Breast epithelium (tissue), 4 donors: ENCODE data around the gene GIPR. TPM values are rescaled to one million over a fixed set of nuclear protein-coding genes. Genes with fewer than 3 reads are reported as not detected.

Source experiments
- DNase-seq, 2 donors: peaks; one replicate each; pipeline ENCODE4 v3.0.0-alpha.2; 2019; ENCODE audit warnings: low spot score in 2 of 2
- H3K27ac ChIP-seq, 2 donors: fragments of 200-600 bp; sonication (generic) in 1 of 2; one replicate each; pipeline ENCODE4 v1.5.1; 2016 to 2019; ENCODE audit warnings: mild to moderate bottlenecking in 1 of 2
- H3K27me3 ChIP-seq, 2 donors: fragments of 200-600 bp; sonication (generic) in 1 of 2; one replicate each; pipeline versions ENCODE4 v1.5.1 to v1.6.0; 2017 to 2019; ENCODE audit warnings: control low read depth in 1 of 2, mild to moderate bottlenecking in 1 of 2
- H3K36me3 ChIP-seq: fragments of 200-600 bp; one replicate; pipeline ENCODE4 v1.5.1; 2019
- H3K4me1 ChIP-seq, 2 donors: fragments of 200-600 bp; sonication (generic); one replicate each; pipeline ENCODE4 v1.5.1; 2016 to 2019; ENCODE audit warnings: control low read depth in 1 of 2
- H3K4me3 ChIP-seq, 3 donors: fragments of 200-600 bp; sonication (generic); 1 replicate in 2 of 3; 2 replicates in 1 of 3; pipeline ENCODE4 v1.5.1; 2016 to 2019; ENCODE audit warnings: mild to moderate bottlenecking in 3 of 3, moderate library complexity in 2 of 3
- H3K9me3 ChIP-seq, 2 donors: fragments of 200-600 bp; sonication (generic) in 1 of 2; one replicate each; pipeline ENCODE4 v1.5.1; 2016 to 2019; ENCODE audit warnings: control low read depth in 1 of 2
- POLR2A ChIP-seq: fragments of 450-650 bp; IDR thresholded peaks from one replicate; pipeline ENCODE4 v1.6.1; 2016; ENCODE audit warnings: antibody characterized with exemption, mild to moderate bottlenecking, moderate library complexity
- POLR2AphosphoS5 ChIP-seq, 3 donors: sonication (generic); formaldehyde crosslinking; IDR thresholded peaks; one replicate each; pipeline ENCODE4 v1.6.1; 2017; ENCODE audit warnings: antibody characterized with exemption in 3 of 3
- intact Hi-C: fragments of 100-400 bp; cut with DNase I; formaldehyde crosslinking; loops from one replicate; pipeline ENCODE4 v1.15.1; 2023; ENCODE audit warnings: low total_unique reads
- total RNA-seq, 3 donors: library from RNA; depleted of rRNA; stranded (reverse); fragments of >200 nt; gene quantifications; one replicate each; pipeline ENCODE4 v1.1.0, GENCODE V29; 2016
- TF ChIP-seq, protein P1 (sequence below), 3 donors: fragments of 450-650 bp; IDR thresholded peaks; one replicate each; pipeline ENCODE4 v1.5.1; 2016 to 2017; ENCODE audit warnings: antibody characterized with exemption in 3 of 3, mild to moderate bottlenecking in 3 of 3, moderate library complexity in 3 of 3

GIPR gene
- total RNA-seq, 3 donors from 2014 or later, result 0.16 to 4.9 (median 4.8) TPM

DNA sequence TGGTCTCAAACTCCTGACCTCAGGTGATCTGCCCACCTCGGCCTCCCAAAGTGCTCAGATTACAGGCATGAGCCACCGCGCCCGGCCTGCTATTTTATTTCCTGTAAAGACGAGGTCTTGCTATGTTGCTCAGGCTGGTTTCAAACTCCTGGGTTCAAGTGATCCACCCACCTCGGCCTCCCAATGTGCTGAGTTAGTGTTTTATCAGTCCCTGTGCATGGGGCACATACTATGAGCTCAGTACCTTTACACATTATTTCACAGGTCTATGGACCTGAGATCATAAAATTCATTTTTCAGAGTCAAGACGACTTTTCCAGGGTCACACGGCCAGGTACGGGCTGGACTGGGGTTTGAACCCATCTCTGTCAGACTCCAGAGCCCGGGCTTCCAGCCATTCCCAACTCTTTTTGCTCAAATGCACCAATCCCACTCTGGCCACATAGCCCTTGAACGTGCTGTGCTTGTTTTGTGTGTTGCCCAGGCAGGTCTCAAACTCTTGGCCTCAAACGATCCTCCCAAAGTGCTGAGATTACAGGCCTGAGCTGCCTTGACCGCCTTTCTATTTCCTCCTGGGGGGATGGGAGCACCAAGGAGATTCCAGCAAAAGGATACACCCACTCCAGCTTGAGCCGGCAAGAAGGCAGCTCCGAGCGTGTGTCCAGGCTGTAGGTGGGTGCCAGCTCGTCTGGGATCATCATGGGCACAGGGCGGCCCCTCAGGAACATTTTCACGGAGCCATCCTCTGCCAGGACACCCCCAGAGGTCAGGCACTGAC is 29.9 kb upstream of the GIPR start:
- intact Hi-C loops, result loop anchor here (10.0 kb wide), 1 partner anchor 113 kb away; no protein-coding TSS in a partner anchor
- no peak for TF ChIP-seq POLR2AphosphoS5 (IDR thresholded peaks at IDR 0.05)
- TF ChIP-seq, protein P1, sequence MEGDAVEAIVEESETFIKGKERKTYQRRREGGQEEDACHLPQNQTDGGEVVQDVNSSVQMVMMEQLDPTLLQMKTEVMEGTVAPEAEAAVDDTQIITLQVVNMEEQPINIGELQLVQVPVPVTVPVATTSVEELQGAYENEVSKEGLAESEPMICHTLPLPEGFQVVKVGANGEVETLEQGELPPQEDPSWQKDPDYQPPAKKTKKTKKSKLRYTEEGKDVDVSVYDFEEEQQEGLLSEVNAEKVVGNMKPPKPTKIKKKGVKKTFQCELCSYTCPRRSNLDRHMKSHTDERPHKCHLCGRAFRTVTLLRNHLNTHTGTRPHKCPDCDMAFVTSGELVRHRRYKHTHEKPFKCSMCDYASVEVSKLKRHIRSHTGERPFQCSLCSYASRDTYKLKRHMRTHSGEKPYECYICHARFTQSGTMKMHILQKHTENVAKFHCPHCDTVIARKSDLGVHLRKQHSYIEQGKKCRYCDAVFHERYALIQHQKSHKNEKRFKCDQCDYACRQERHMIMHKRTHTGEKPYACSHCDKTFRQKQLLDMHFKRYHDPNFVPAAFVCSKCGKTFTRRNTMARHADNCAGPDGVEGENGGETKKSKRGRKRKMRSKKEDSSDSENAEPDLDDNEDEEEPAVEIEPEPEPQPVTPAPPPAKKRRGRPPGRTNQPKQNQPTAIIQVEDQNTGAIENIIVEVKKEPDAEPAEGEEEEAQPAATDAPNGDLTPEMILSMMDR (IDR thresholded peaks at IDR 0.05), result no peak
- TF ChIP-seq POLR2A, result no peak

DNA sequence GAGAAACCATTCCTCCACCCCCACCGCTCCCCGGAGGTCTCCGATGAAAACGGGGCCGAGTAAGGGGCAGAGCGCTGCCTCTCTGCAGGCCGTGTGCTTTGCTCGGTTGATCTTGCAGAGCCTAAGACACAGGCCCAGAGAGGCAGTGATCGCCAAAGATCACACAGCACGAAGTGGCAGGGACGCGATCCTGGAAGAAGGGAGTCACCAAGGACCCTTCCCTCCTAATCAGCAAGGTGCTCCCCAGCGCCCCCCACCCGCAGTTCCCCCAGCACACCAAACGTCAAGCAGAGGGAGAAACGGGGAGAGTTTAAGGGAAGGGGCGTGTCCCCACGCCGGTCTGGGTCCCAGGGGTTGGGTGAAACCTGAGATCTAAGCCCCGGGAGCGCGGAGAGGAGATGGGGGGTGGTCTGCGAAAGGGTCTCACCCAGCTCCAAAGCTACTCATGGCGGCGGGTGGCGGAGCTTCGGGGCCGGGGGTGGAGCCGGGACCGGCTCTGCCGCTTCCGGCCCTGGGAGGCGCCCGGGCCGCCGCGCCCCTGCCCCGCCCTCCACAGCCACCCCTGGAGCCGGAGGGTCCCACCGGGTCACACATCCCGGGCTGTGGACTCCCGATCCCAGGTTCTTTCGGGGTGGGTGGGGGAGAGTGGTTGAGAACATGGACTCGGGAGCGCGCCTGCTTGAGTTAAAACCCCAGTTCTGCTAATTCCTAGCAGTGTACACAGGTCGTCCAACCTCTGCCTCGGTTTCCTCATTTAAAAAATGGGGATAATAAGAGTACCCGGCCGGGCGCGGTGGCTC is 28.9 kb upstream of the GIPR start, which contains the start of gene EML2:
Gene EML2, minus strand, starts transcription at position 468 of the 800 bp plus-strand sequence. Its CDS starts 21 bp downstream, at position 447.
- peak in 1 of 2 donors; percentile 57 for DNase-seq
- intact Hi-C loops, result loop anchor here (10.0 kb wide), 1 partner anchor 114 kb away; no protein-coding TSS in a partner anchor

More for the DNA sequence above, 29.9 kb upstream of the GIPR start:
- Histone ChIP-seq H3K36me3 (no peaks in the 10 kb centered on the region), H3K9me3 (no peaks in the 10 kb centered on the region), H3K4me1 (peaks cover 0 to 15% of the 10 kb centered on the region in 2 donors), H3K27ac (peak overlapping the region; percentile 60 to 73), H3K27me3 (no peaks in the 10 kb centered on the region), H3K4me3 (peak overlapping the region in 2 of 3 donors; percentile 79 to 93)
- no peak for DNase-seq

DNA sequence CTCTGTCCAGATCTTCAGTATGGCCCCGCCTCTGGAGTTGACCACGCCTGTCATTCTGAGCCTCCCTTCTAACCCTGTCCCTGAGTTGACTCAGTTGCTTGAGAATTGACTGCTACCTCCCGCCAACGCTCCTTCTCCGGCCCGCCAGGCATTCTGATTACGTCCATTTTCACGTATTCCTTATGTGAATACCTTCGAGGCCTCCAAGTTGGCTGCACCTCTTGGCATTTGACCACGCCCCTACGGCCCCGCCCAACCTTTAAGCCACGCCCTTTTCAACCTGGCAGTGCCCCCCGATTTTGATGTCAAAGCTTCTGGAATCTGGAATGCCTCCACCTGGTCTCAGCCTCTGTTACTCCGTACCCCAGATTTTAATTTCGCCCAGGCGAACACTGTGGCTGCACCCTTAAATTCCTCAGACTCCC is 27.2 kb upstream of the GIPR start:
- TF ChIP-seq POLR2A (no peak), POLR2AphosphoS5 (IDR thresholded peaks at IDR 0.05) (no peak)
- TF ChIP-seq, protein P1 (IDR thresholded peaks at IDR 0.05), result no peak
- no peaks in the 10 kb centered on the region for H3K27me3 ChIP-seq
- peak overlapping the region in 2 of 3 donors; percentile 52 to 67 for H3K4me3 ChIP-seq
- H3K4me1 ChIP-seq, result peaks cover 0 to 17% of the 10 kb centered on the region in 2 donors
- DNase-seq, result no peak
- H3K36me3 ChIP-seq, result no peaks in the 10 kb centered on the region
- intact Hi-C loops, result loop anchor here (5.0 kb wide), 1 partner anchor 44 kb away; no protein-coding TSS in a partner anchor
- H3K27ac ChIP-seq, result peak overlapping the region; percentile 73 to 89
- H3K9me3 ChIP-seq, result no peaks in the 10 kb centered on the region

More for the DNA sequence above, 28.9 kb upstream of the GIPR start, which contains the start of gene EML2:
- Histone ChIP-seq H3K9me3 (no peaks in the 10 kb centered on the region), H3K27ac (peak within 1 kb of the TSS; percentile 73 to 85), H3K27me3 (no peaks in the 10 kb centered on the region), H3K4me1 (peaks cover 0 to 17% of the 10 kb centered on the region in 2 donors), H3K36me3 (no peaks in the 10 kb centered on the region), H3K4me3 (peak within 1 kb of the TSS; percentile 61 to 93 (median 79))
- TF ChIP-seq, protein P1 (IDR thresholded peaks at IDR 0.05), result no peak
- TF ChIP-seq POLR2AphosphoS5 (IDR thresholded peaks at IDR 0.05) (peak in 1 of 3 donors; percentile 29), POLR2A (no peak)

DNA sequence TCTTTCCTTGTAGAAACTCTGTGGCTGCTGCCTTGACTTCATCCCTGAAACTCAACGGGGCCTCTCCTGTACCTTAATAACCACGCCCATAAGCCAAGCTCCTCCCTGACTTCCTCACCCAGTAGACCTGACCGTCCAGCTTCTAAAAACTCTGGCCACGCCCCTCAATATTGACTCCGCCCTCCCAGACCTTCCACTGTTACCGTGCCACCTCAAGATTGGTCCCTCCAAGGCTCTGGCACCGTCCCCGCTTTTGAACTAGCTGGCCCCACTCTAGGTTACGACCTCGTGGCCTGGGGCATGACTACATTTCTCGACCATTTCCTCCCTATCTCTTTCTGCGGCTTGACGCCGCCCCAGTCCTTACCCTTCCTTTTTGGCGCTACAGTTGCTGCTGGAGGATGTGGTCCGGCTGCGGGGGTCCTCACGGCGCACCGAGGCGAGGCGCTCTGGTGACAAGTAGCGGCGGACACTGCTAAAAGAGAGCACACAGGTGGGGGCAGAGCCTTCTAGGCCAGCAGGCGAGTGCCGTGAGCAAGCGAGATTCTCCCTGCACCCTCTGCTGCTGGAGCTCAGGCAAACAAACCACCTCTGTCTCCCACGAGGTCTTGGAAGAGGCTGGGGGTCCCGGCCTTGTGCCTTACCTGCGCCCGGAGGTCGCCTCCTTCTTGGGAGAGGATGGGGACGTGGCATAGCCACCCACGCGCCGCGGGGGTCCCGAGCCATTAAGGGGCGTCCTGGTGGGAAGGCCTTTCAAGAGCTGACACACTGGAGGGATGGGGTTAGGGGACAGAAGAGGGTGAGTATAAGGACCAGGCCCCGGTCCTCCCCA is 26.5 kb upstream of the GIPR start:
- no peak for TF ChIP-seq POLR2AphosphoS5 (IDR thresholded peaks at IDR 0.05)
- no peak for TF ChIP-seq POLR2A
- Histone ChIP-seq H3K36me3 (no peaks in the 10 kb centered on the region), H3K4me1 (peaks cover 0 to 17% of the 10 kb centered on the region in 2 donors), H3K4me3 (peak overlapping the region; percentile 38 to 67 (median 52)), H3K9me3 (no peaks in the 10 kb centered on the region), H3K27ac (peak overlapping the region; percentile 73 to 89), H3K27me3 (no peaks in the 10 kb centered on the region)
- DNase-seq, result peak; percentile 87 to 95
- intact Hi-C loops, result loop anchor here (5.0 kb wide), 1 partner anchor 44 kb away; no protein-coding TSS in a partner anchor
